ENCODE measurements around the gene GADD45GIP1. TPM values are rescaled to one million over a fixed set of nuclear protein-coding genes. Genes with fewer than 3 reads are reported as not detected.

The GADD45GIP1 gene
- total and polyA plus RNA-seq, 10 of the 15 experiments (the other 5 are each of a cell fraction or from before 2014, with no cell fraction given), result 5.1 to 136 (median 30.1) TPM

GRCh38 chr19:12995596-12996405 lies 38.8 kb upstream of the GADD45GIP1 start:
- H3K4me3 ChIP-seq, result no peak overlapping the region
- no peak overlapping the region for H3K9ac ChIP-seq (ENCODE audit: control insufficient read depth, insufficient read depth, low read length)
- in situ Hi-C loops (cut with MboI) (no loop called here), intact Hi-C loops (cut with micrococcal nuclease; ENCODE audit: unreplicated experiment) (no loop called here)
- no peak overlapping the region for H2AFZ ChIP-seq (ENCODE audit: control insufficient read depth, low read depth, low read length)
- no peaks in the 10 kb centered on the region for H4K20me1 ChIP-seq (ENCODE audit: control insufficient read depth, insufficient read depth)
- no peaks in the 10 kb centered on the region for H3K79me2 ChIP-seq (ENCODE audit: control insufficient read depth, insufficient read depth, low read length)
- H3K4me2 ChIP-seq (ENCODE audit: control insufficient read depth, insufficient read depth), result peak overlapping the region; percentile 48; the same call in 1 of the 2 replicates
- CTCF ChIA-PET, result no interaction called here
- no peaks in the 10 kb centered on the region for H3K36me3 ChIP-seq (ENCODE audit: control insufficient read depth in 2 of 2, insufficient read depth in 2 of 2, low read length in 1 of 2)
- peaks cover 4 to 6% of the 10 kb centered on the region in 2 experiments; a peak in 3 of 4 replicates for H3K27me3 ChIP-seq (replicated peaks in 1 of 2; ENCODE audit: control insufficient read depth in 2 of 2, insufficient read depth in 2 of 2, low read length in 1 of 2)
- peak in 1 of 2 experiments; percentile 62; a peak in 1 of 4 replicates for TF ChIP-seq BHLHE40 (IDR thresholded peaks at IDR 0.05; ENCODE audit: borderline replicate concordance in 1 of 2, low read depth in 2 of 2, low read length in 1 of 2)
- no peak for TF ChIP-seq EP300 (IDR thresholded peaks at IDR 0.05; ENCODE audit: borderline replicate concordance in 1 of 2, control insufficient read depth in 1 of 2, low read depth in 2 of 2, low read length in 2 of 2)
- TF ChIP-seq GATAD2B (conservative IDR thresholded peaks at IDR 0.05; ENCODE audit: low read depth), result 0 out of 2 replicates have a peak, but pooled peaks have one; percentile 18
- TF ChIP-seq EGR1 (IDR thresholded peaks at IDR 0.05; ENCODE audit: borderline replicate concordance in 1 of 2, low read depth in 2 of 2, low read length in 2 of 2), result peak in 1 of 2 experiments; percentile 43; a peak in 2 of 3 replicates
- ATAC-seq (no peak), DNase-seq (ENCODE audit: low read depth, low spot score) (no peak), FAIRE-seq (no peak)
- no TSS peak for BruUV-seq (replicated peaks)
- SMC1A ChIA-PET (ENCODE audit: uncharacterized antibody, unreplicated experiment), result no interaction called here
- no peaks in the 10 kb centered on the region for H3K4me1 ChIP-seq (ENCODE audit: control insufficient read depth, insufficient read depth, low read length)
- no peaks in the 10 kb centered on the region for H3K9me3 ChIP-seq (replicated peaks; ENCODE audit: control insufficient read depth, insufficient read depth, low read length)
- no peak overlapping the region for H3K27ac ChIP-seq (ENCODE audit: control insufficient read depth, insufficient read depth)
- POLR2A ChIA-PET, result no interaction called here
- WGBS (ENCODE audit: insufficient coverage, insufficient replicate concordance, low lambda C conversion rate, missing lambda C conversion rate), result 22% methylated on average over 33 of the region's 129 CpGs
- RAD21 ChIA-PET (ENCODE audit: unreplicated experiment), result no interaction called here
